IPS-NIHi7 (cell line): ENCODE data around the gene STAT1.
A peak's percentile ranks its signal among the peaks of the same experiment; 100 is the strongest.
"Not testable (repeated sequence)": the region's sequence is repeated elsewhere in the genome, so short reads cannot be mapped to it uniquely, and the experiment has no call there.

ENCODE experiments used
- DNase-seq: peaks from one replicate; pipeline ENCODE4 v3.0.0; 2012; ENCODE audit warnings: mixed read lengths; ENCODE audit errors: extremely low spot score

Gene STAT1

DNA sequence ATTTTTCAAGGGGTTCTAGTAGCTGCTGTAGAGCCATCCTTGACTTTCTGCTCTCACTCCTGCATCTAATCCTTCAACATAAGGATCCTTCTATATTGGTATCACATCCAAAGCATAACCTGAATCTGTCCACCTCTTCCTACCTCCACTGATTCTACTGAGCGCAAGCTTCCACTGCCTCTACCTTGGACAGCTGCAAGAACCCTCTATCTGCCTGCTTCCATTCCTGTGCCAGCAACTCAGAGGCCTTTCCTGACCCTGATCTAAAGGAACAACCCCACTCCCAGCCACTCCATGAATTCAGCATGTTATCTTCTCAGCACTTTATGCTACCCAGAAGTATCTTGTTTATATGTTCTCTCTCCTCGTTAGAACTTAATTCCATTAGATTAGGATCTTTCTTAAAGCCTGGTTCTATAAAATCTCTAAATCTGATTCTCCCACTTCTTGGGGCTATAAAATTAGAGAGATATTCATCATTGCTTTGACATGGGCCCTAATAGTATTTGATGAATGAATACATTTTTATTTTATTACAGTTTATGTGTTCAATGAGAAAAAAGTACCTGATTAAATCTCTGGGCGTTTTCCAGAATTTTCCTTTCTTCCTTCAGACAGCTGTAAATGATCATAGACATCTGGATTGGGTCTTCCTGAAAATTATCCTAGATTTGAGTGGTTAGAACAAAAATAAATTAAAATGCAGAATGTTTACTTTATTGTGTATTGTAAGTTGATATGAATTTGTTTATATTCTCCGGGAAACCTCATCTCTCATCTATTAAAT is 6.8 kb downstream of the STAT1 start:
- no peak for DNase-seq

DNA sequence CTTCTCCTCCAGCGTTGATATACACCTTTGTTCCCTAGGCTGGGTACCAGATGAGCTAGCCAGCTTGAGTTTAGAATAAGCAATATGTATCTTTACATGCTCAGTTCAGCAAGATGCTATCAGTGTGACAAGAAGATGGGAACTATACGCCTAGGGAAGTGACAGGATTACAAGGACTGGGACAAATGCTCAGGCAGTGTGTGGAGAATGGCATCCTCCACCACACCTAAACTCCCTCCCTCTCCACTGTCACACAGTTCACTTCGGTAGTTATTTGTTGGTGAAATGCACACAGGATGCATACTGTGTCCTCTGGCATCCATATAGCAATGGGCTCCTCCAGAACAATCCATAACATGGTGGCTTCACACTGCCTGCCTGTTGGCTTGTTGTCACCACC is 7.7 kb downstream of the STAT1 start:
- DNase-seq, result no peak

DNA sequence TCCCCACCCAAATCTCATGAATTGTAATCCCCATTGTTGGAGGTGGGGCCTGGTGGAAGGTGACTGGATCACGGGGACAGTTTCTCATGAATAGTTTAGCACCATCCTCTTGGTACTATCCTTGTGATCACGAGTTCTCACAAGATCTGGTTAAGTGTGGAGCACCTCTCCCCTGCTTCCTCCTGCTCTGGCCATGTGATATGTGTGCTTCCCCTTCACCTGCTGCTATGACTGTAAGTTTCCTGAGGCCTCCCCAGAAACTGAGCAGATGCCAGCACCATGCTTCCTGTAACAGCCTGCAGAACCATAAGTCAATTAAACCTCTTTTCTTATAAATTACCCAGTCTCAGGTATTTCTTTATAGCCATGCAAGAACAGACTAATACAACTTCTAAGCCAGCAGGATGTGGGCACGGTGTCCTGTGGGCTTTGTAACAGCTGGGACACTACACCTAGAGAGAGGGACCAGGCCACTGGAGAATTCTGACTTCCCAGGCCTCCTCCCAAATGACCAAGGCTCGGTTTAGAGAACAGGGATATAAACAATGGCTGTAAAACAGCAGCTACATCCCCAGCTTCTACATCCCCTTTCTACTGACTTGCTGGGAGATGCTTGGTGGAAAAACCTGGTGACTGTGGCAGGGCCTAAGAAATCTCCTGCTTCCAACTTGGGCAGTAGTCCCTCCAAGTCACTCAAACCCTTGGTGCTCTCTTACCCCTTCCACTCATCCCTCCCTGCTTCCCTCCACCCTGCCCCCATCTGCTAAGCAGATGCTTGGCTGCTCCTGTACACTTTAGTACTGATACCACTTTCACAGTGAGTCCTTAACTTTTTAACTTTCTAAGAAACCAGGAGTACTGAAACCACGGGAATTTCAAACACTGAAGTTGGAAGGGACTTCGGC is 10.3 kb downstream of the STAT1 start:
- DNase-seq, result no peak

DNA sequence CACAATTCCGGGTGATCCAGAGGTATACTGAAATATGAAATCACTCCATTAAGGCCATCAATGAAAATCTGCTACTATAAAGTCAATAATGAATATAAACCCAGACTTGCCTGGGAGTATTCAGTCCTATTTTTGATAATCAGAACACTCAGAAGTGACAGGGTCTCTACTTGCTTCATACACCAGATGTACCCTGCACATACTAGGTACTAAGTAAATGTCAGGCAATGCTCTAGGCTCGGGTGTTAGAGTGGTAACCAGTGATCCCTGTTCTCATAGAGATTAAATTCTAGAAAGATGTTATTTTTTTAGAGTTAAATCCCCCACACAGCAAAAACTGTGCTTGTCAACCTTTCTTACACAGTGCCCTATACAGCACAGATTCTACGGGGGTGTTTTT is 12.3 kb downstream of the STAT1 start:
- DNase-seq, result no peak

DNA sequence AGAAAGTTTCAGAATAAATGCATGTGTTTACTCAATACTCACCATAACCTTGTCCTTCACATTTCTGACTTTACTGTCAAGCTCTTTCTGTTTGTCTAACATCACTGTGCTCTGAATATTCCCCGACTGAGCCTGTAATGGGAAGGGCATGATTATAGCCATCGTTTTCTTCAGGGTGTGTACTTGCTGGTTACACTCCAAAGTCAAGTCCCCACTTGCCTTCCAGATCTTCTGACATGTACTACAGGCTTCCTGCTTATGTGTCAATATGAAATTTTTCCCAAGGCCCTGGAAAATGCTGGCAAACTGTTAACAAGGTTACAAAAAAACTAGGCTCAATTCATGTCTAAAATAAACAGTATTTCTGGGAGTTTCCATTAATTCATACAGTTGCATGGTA is 12.9 kb downstream of the STAT1 start:
- no peak for DNase-seq

DNA sequence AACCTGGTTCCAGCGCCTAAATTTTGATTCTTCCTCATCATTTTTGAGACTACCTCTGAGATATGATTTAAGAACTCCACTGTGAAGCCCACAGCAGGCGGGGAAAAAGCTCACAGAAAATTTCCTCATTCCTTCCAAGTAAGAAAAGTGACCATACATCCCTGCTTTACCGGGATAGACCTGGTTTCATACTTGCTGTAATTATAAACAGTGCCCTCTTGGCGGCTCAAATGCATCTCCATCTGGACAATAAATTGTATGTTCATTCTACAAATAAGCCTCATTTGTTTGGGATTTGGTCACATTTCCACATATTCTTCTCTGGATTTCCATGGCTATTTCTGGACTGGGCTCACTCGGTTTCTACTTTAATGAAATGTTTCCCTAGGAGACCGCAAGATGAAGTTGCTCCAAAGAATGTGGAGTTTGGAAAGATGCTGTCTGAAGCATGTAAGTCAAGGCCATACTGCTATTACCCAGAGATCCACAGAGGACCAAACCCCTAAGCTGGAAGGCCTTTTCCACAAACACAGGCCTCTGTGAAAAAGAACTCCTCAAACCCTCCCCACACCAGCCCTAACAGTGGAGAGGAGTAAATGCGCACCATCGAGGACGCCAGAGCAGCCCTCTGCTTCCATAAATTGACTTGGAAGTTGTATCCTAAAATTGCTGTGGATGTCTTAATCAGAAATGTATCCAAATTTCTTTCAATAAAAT is 13.9 kb downstream of the STAT1 start:
- DNase-seq, result no peak

DNA sequence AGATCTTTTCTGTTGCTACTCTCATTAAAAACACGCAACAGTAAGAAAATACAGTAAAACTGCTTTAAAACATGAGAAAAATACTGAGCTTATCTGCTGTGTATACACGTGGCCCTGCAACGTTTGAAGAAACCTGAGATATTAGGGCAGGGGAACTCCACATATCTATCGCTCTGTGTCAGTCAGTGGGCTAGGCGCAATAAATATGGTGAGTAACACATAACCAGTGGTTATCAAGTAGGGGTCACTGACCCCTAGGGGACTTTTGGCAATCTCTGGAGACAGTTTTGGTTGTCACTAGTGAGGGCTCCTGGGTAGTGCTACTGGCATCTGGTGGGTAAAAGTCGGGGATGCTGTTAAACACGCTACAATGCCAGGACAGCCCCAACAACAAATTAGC is 14.9 kb downstream of the STAT1 start:
- DNase-seq, result no peak

DNA sequence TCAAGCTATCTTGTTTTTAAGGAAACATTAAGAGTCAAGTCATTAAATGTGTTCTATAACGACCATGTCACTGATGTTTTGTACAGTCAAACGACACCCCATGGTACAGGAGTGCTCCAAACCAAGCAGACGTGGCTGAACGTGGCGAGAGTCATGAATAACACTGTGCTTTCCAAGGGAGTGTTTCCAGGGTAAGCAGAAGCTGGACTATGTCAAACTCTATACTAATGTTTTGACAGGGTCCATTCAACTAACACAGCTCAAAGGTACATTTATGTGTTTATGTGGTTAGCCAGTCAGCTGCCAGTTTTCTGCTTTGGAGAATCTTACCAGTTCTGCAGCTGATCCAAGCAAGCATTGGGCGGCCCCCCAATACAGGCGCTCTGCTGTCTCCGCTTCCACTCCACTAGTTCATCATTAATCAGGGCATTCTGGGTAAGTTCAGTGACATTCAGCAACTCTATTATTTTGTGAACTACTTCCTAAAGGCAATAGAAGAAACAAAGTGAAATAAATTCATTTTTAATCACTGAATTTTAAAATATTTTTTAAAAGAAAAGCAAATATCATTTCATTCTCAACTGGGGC is 16.4 kb downstream of the STAT1 start:
- no peak for DNase-seq

DNA sequence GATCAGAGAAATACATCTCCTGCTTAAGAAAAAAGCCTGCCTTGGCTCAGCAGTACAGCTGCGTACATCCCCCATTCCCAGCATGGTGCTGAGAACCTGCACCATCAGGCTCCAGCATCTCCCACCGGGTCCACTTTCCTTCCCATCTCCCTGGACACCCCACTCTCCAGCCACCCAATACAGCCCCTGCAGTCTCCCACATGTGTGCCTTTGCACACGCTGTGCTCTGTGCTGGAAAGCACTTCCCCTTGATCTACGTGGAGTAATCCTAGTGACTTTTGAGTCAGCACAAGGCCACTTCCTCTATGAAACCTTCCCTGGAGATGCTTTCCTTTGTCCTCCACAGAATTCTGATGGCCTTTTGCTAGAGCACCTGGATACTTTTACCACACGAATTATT is 17.0 kb downstream of the STAT1 start:
- no peak for DNase-seq

DNA sequence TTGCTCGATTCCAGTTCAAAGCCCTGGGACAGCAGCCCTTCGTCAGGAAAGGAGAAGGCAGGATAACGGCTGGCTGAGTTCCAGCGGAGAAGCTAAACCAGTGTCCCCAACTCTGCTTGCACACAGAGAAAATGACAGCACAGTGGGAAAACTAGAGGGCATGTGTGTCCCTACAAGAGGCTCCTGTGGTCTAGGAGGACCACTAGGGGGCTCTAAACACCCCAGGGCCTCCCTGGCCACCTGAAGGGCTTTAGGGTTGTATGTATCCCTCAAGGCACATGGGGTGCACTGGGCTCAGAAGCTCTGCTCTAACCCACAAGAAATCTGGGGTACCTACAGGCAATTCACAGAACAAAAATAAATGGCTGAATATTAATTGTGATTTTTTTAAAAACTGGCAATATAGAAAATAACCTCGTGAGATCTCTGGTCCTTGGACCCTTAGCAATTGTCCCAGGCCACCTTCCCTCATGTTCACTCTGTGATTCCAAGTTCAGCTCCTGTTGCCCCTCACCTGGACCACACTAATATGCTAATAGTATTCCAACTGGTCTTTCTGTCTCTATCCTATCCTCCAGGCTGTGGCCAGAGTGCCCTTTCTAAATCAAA is 17.5 kb downstream of the STAT1 start:
- peak; percentile 85 for DNase-seq

DNA sequence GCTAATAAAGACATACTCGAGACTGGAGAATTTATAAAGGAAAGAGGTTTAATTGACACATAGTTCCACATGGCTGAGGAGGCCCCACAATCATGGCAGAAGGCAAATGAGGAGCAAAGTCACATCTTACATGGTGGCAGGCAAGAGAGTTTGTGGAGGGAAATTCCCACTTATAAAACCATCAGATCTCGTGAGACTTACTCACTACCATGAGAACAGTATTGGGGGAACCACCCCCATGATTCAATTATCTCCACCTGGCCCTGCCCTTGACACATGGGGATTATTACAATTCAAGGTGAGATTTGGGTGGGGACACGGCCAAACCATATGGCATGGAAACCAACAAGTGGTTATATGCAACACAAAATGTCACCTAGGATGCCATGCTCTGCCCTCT is 18.7 kb downstream of the STAT1 start:
- DNase-seq, result not testable (repeated sequence)

DNA sequence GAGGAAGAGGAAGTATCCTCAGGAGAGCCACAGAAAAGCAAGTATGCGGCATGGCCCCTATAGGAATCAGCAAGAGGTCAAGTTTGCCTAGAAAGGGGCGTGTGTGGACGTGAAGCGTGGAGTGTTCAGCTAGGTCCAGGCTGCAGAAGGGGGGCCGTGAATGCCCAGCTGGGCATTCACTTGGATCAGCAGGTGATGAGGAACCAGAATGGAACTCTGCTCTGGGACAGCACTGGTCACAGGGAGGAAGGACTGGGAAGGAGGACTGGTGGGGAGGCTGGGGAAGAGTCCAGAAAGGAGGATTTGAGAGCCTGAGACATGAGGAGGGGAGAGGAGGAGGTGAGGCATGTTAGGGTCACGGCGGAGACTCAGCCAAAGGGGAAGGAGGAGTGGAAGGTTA is 19.8 kb downstream of the STAT1 start:
- no peak for DNase-seq

DNA sequence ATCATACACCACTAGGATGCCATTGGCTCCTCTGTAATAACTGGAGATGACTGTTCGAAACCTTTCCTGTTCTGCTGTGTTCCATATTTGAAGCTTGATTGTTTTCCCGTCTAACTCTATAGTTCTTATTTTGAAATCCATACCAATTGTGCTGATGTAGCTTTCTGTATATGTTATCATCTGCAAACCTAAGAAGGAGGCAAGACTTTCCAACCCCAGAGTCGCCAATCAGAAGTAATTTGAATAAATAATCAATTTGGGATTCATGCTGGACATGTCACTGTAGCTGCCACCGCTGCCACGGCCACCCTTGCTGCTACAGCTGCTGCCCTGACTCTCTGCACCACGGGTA is 20.7 kb downstream of the STAT1 start:
- no peak for DNase-seq

DNA sequence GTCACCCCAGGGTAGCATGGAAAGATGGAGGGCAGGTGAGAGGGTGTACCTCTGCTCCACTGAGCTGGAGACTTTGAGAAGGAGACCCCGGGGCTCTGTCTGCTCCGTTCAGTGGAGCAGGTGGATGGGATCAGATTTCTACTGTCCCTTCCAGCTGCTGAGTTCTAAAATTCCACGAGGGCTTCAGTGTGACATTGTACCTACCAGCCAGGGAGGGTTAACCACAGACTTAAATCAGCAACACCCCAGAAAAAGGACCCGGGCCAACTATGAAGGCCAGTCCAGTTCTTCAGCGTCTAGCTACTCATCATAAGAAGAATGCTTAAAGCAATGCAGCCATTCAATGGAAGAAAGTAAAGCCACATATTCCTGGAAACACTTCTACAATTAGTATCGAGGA is 23.8 kb downstream of the STAT1 start:
- no peak for DNase-seq

DNA sequence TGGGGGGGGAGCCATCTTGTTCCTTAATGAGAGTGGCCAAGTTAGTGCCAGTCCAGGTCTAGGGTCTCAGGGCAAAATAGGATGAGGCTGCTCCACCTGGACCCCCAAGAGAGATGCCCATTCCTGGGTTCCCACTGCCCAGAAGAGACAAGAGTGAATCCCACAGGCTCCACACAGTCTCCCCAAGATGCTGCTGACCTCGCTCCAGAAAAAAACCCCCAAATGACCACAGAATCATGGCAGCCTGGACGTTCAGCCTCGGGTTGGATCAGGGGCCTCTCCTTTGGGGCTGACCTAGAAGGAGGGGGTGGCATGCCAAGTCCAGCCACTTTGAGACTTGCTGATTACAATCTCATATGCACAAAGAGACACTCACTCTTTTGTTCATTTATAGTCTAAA is 25.1 kb downstream of the STAT1 start:
- no peak for DNase-seq

DNA sequence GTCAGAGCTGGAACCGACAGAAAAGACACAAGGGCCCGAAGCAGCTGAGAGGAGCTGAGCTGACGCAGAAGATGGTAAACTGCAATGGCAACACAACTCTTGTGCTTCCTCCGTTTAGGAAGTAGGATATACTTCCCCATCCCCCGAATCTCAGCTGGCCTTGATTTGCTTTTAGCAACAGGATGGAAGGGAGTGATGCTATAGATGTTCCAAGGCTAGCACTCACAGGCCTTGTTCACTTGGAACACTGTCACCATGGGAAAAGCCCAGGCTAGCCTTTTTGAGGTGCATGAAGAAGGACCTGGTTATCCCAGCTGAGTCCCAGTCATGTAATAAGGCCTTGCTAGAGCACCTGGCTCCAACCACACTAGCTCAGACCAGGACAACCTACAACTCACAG is 26.0 kb downstream of the STAT1 start:
- no peak for DNase-seq

DNA sequence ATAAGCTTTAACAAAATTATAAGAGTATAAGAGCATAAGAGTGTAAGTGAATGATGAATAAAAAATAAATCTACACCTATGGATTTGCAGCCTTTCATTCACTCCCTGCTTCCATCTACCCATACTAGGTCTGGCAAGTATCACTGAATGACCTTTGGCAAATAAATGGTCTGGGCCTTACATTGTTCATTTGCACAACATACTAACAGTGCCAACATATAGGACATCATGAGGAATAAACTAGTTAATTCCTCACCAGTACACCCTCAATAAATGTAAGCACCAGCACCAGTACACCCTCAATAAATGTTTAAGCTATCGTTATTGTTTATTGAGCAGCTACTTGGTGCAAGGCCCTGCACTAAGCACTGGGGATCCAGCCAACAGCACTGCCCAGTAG is 26.9 kb downstream of the STAT1 start:
- DNase-seq, result no peak

DNA sequence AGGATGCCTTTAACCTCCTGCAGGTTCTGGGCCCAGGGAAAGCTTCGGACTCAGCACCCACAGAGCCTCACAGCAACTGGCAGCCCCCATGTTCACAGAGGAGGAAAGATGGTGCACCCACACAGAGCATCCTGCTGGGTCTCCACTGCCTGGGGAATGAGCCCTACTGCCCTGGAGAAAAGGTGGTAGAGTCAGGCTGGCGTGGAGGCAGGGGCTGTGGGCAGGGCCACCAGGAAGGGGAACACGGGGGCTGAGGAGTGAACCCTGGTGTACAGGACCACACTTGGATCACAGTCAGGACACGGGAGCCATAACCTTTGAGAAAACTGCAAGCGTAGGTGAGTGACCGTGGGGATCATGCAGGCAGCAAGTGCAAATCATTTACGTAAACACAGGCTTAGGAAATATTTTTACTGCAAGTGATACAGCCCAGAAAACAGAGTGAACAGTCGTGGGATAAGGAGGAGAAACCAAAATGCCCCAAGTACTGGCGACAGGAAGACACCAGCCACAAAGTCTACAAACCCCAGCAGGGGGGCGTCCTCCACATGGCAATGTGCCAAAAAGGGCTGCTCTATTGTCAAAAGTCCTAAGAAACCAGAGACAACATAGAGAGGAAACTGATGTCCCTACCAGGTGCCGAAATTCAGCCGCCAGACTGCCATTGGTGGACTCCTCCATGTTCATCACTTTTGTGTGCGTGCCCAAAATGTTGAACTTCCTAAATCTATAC is 27.6 kb downstream of the STAT1 start:
- DNase-seq, result no peak

DNA sequence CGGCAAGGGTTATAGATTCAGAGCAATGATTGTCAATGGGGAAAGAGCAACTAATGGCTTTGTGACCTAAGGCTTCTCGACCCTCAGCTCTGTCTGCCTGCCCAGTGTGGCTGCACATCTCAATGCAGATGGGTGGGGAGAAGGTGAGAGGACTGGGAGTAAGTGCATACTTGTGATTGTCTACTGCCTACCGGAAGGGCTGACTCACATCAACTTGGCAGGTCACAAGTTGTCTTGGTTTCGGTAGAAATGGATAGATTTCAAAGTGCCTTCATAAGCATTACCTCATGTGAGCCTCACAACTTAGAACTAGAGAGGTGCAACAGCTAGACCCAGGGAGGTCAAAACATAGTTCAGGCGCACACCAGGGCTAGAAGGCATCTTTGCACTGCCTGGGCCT is 29.4 kb downstream of the STAT1 start:
- DNase-seq, result no peak

DNA sequence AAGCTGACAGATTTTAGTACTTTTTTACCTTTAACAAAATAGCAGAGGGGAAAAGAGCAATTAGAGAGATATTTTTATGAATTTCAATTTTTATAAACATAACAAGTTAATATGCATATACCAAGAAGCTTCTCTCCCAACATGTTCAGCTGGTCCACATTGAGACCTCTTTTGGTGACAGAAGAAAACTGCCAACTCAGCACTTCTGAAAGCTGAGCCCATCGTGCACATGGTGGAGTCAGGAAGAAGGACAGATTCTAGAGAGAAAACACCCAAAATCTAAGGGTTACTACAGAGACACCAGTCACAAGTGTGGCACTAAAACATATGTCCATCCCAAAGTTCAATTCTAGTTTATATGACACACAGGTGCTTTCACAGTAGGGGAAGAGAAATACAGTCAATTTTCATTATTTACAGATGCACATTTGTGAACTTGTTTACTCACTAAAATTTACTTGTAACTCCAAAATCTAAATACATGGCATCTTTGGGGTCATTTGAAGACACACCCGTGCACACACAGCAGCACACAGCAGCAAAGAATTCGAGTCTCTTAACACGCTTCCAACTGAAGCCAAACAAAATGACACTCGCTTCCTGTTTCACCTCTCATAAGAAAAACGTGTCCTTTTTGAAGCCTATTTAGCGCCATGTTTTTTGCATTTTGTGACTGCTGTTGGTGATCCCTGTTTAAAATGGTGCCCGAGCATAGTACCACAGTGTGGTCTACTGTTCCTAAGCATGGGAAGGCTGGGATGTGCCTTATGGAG is 31.5 kb downstream of the STAT1 start:
- DNase-seq, result no peak
